Prostate gland (tissue), 2 donors: ENCODE measurements around the gene KAZALD1.

Source experiments
- POLR2A ChIP-seq: fragments of 450-650 bp; IDR thresholded peaks from one replicate; pipeline ENCODE4 v1.6.1; 2016; ENCODE audit warnings: antibody characterized with exemption, mild to moderate bottlenecking
- POLR2AphosphoS5 ChIP-seq: sonication (generic); formaldehyde crosslinking; IDR thresholded peaks from one replicate; pipeline ENCODE4 v1.6.1; 2017; ENCODE audit warnings: antibody characterized with exemption
- TF ChIP-seq, protein P1 (sequence below), 4 experiments: fragments of 200-600 bp in 2 of 4; fragments of 450-650 bp in 2 of 4; sonication (generic) in 2 of 4; IDR thresholded peaks; 1 replicate in 3 of 4; 2 replicates in 1 of 4; pipeline ENCODE4 v1.5.1; 2016 to 2019; ENCODE audit warnings: antibody characterized with exemption in 4 of 4, mild to moderate bottlenecking in 2 of 4, moderate library complexity in 2 of 4

- no peak for TF ChIP-seq POLR2A
- TF ChIP-seq, protein P1, sequence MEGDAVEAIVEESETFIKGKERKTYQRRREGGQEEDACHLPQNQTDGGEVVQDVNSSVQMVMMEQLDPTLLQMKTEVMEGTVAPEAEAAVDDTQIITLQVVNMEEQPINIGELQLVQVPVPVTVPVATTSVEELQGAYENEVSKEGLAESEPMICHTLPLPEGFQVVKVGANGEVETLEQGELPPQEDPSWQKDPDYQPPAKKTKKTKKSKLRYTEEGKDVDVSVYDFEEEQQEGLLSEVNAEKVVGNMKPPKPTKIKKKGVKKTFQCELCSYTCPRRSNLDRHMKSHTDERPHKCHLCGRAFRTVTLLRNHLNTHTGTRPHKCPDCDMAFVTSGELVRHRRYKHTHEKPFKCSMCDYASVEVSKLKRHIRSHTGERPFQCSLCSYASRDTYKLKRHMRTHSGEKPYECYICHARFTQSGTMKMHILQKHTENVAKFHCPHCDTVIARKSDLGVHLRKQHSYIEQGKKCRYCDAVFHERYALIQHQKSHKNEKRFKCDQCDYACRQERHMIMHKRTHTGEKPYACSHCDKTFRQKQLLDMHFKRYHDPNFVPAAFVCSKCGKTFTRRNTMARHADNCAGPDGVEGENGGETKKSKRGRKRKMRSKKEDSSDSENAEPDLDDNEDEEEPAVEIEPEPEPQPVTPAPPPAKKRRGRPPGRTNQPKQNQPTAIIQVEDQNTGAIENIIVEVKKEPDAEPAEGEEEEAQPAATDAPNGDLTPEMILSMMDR (IDR thresholded peaks at IDR 0.05), result no peak
- no peak for TF ChIP-seq POLR2AphosphoS5
Observed at GRCh38 chr10:101071267-101071884, 9.6 kb downstream of the KAZALD1 start.
